Keratinocyte (primary cell): Measurements from ENCODE around the gene USP53. TPM values are rescaled to one million over a fixed set of nuclear protein-coding genes. Genes with fewer than 3 reads are reported as not detected.

Experiments
- DNase-seq: peaks from one replicate; pipeline ENCODE4 v3.0.0-alpha.2; 2011; ENCODE audit warnings: low read depth, missing footprints, low spot score
- FAIRE-seq: peaks from 2 replicates; lab custom pipeline; 2011; peaks lifted over from hg19 to GRCh38; lab: Jason Lieb, UNC
- H2AFZ ChIP-seq: 2 replicates; pipeline ENCODE4 v1.6.0; 2012; ENCODE audit warnings: low read length, control low read depth, inconsistent platforms; ENCODE audit not compliant: control insufficient read depth
- H3K27ac ChIP-seq: 2 replicates; pipeline ENCODE4 v1.5.1; 2011; ENCODE audit warnings: low read length; ENCODE audit not compliant: control insufficient read depth, insufficient read depth
- H3K27me3 ChIP-seq: 3 replicates; pipeline ENCODE4 v1.6.0; 2011; ENCODE audit warnings: low read length; ENCODE audit not compliant: control insufficient read depth, insufficient read depth; ENCODE audit errors: extremely low read depth
- H3K36me3 ChIP-seq, 2 experiments: 2 replicates in 1 of 2; 3 replicates in 1 of 2; pipeline ENCODE4 v1.5.1; 2011; ENCODE audit warnings: low read length in 2 of 2, mild to moderate bottlenecking in 1 of 2; ENCODE audit not compliant: control insufficient read depth in 2 of 2, insufficient read depth in 2 of 2; ENCODE audit errors: extremely low read depth in 1 of 2
- H3K4me1 ChIP-seq: 3 replicates; pipeline ENCODE4 v1.5.1; 2011; ENCODE audit warnings: low read length; ENCODE audit not compliant: control insufficient read depth, insufficient read depth; ENCODE audit errors: extremely low read depth
- H3K4me2 ChIP-seq: 3 replicates; pipeline ENCODE4 v1.6.0; 2011; ENCODE audit warnings: low read depth, low read length; ENCODE audit not compliant: control insufficient read depth, insufficient read depth; ENCODE audit errors: extremely low read depth
- H3K4me3 ChIP-seq, 3 experiments: fragments of 200-600 bp in 1 of 3; sonication (generic) in 1 of 3; 2 replicates in 2 of 3; 3 replicates in 1 of 3; pipeline ENCODE4 v1.5.1; 2011 to 2016; ENCODE audit warnings: low read length in 3 of 3, mild to moderate bottlenecking in 3 of 3, control low read depth in 2 of 3, inconsistent platforms in 1 of 3, low read depth in 1 of 3, mixed read lengths in 1 of 3, mixed run types in 1 of 3, moderate library complexity in 1 of 3; ENCODE audit not compliant: control insufficient read depth in 2 of 3, insufficient read depth in 2 of 3; ENCODE audit errors: extremely low read depth in 1 of 3
- H3K79me2 ChIP-seq: 2 replicates; pipeline ENCODE4 v1.6.0; 2012; ENCODE audit warnings: low read length; ENCODE audit not compliant: control insufficient read depth, insufficient read depth
- H3K9ac ChIP-seq: 3 replicates; pipeline ENCODE4 v1.6.0; 2011; ENCODE audit warnings: low read length; ENCODE audit not compliant: control insufficient read depth, insufficient read depth; ENCODE audit errors: extremely low read depth
- H3K9me1 ChIP-seq: 3 replicates; pipeline ENCODE4 v1.6.0; 2011; ENCODE audit warnings: low read length; ENCODE audit not compliant: control insufficient read depth, insufficient read depth; ENCODE audit errors: extremely low read depth
- H3K9me3 ChIP-seq: 2 replicates; pipeline ENCODE4 v1.5.1; 2012; ENCODE audit warnings: low read depth, low read length; ENCODE audit not compliant: control insufficient read depth
- H4K20me1 ChIP-seq: 3 replicates; pipeline ENCODE4 v1.6.0; 2011; ENCODE audit warnings: low read length; ENCODE audit not compliant: control insufficient read depth, insufficient read depth; ENCODE audit errors: extremely low read depth
- CTCF ChIP-seq, 3 experiments: IDR thresholded peaks in 1 of 3; conservative IDR thresholded peaks in 1 of 3; optimal IDR thresholded peaks in 1 of 3; 2 replicates in 2 of 3; 3 replicates in 1 of 3; pipeline versions ENCODE3 to v1.5.1; 2011; ENCODE audit warnings: low read length in 3 of 3, mild to moderate bottlenecking in 3 of 3, moderate library complexity in 2 of 3, control low read depth in 1 of 3, inconsistent platforms in 1 of 3; ENCODE audit not compliant: insufficient read depth in 2 of 3; ENCODE audit errors: extremely low read depth in 1 of 3
- EZH2 ChIP-seq: IDR thresholded peaks from one replicate; pipeline ENCODE4 v1.6.1; 2012; ENCODE audit warnings: inconsistent platforms, mild to moderate bottlenecking, low read length, moderate library complexity
- dilution Hi-C: fragments of 300-500 bp; cut with MboI; formaldehyde crosslinking; loops from one replicate; pipeline ENCODE4 v1.7.0; 2020; ENCODE audit warnings: low sequenced_read_pairs; ENCODE audit not compliant: extremely low pct_ligation_motif_present
- polyA plus RNA-seq, 5 experiments: library from polyadenylated mRNA; depleted of rRNA in 3 of 5; stranded (reverse) in 3 of 5; stranded (forward) in 1 of 5; unstranded in 1 of 5; fragments of >200 nt; gene quantifications; 1 replicate in 1 of 5; 2 replicates in 3 of 5; 3 replicates in 1 of 5; pipeline versions ENCODE4 v1.2.1 to v1.2.3, GENCODE V29; 2011 to 2012; ENCODE audit warnings: missing spikeins in 2 of 5, low read depth in 1 of 5, low replicate concordance in 1 of 5

Gene USP53
- polyA plus RNA-seq, 1 donor (not counting 4 experiments of a cell fraction or from before 2014, with no cell fraction given) = 29.0 TPM

DNA sequence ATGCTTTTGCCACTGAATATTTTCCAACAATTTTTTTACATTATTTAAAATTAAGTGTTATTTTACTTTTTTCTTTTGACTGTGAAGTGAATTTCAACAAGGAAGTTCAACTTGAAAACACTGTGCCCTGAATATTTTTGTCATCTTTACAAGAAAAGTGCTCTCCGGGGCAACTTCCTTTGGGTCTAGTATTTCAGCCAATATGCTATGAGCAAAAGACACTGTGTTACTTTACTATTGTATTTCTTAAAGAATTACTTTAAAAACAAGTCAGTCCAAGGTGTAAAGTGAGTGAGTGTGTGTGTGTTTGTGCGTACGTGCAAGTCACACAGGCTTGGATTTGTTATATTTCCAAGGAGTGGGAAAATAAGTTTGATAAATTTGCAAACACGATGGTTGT lies 7.6 kb upstream of the USP53 start:
- H3K79me2 ChIP-seq = no peaks in the 10 kb centered on the region
- H3K4me1 ChIP-seq = peaks cover 22% of the 10 kb centered on the region
- H3K27ac ChIP-seq = no peak overlapping the region
- no peak for TF ChIP-seq CTCF (optimal IDR thresholded peaks at IDR 0.05 in 1 of 3, IDR thresholded peaks at IDR 0.05 in 1 of 3, conservative IDR thresholded peaks at IDR 0.05 in 1 of 3; ENCODE audit: extremely low read depth in 1 of 3, insufficient read depth in 2 of 3, low read length in 3 of 3)
- no peak for TF ChIP-seq EZH2
- no peak overlapping the region for H2AFZ ChIP-seq
- no peak for DNase-seq
- FAIRE-seq = no peak
- dilution Hi-C loops = no loop called here
- no peaks in the 10 kb centered on the region for H3K36me3 ChIP-seq
- no peaks in the 10 kb centered on the region for H3K9me3 ChIP-seq
- no peak overlapping the region for H3K4me2 ChIP-seq
- H3K9ac ChIP-seq = no peak overlapping the region
- H3K9me1 ChIP-seq = no peaks in the 10 kb centered on the region
- H3K27me3 ChIP-seq = no peaks in the 10 kb centered on the region
- no peak overlapping the region for H3K4me3 ChIP-seq
- H4K20me1 ChIP-seq = no peaks in the 10 kb centered on the region

- Histone ChIP-seq H3K9ac (no peak overlapping the region), H2AFZ (no peak overlapping the region), H3K27me3 (no peaks in the 10 kb centered on the region), H3K27ac (no peak overlapping the region), H3K4me3 (no peak overlapping the region), H3K4me1 (peaks cover 30% of the 10 kb centered on the region), H4K20me1 (no peaks in the 10 kb centered on the region), H3K79me2 (no peaks in the 10 kb centered on the region), H3K9me3 (no peaks in the 10 kb centered on the region), H3K4me2 (no peak overlapping the region), H3K9me1 (no peaks in the 10 kb centered on the region), H3K36me3 (no peaks in the 10 kb centered on the region)
- FAIRE-seq (no peak), DNase-seq (no peak)
- dilution Hi-C loops = no loop called here
- no peak for TF ChIP-seq CTCF (optimal IDR thresholded peaks at IDR 0.05 in 1 of 3, IDR thresholded peaks at IDR 0.05 in 1 of 3, conservative IDR thresholded peaks at IDR 0.05 in 1 of 3; ENCODE audit: extremely low read depth in 1 of 3, insufficient read depth in 2 of 3, low read length in 3 of 3)
- TF ChIP-seq EZH2 = no peak
These were observed 6.8 kb upstream of the USP53 start for GRCh38 chr4:119205690-119206089.
